DMS 273 (cell line): ENCODE measurements around the gene SLC6A20.

Source experiments
- DNase-seq: peaks from one replicate; lab custom pipeline; 2025; ENCODE audit not compliant: unreplicated experiment; lab: John Stamatoyannopoulos, UW

Gene SLC6A20

GRCh38 chr3:45803252-45803935, 7.1 kb upstream of the SLC6A20 start:
- DNase-seq, result no peak

DNA sequence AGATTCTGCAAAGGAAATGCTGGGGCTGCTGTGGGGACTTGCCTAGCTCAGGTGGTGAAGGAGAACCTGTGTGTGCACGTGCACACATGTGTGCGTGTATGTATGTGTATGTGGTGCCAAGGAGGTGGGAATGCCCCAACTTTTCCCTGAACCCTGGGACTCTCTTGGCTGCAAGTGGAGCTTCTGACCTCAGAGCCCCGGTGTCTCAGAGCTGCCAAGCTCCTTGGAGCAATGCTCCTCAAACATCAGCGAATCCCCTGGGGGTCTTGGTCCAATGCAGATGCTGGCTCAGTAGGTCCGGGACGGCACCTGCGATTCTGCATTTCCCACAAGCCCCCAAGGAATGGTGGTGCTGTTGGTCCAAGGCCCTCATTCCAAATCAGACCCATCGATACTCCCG, 5.8 kb upstream of the SLC6A20 start:
- no peak for DNase-seq

- no peak for DNase-seq
Measured at GRCh38 chr3:45800611-45801010, 4.3 kb upstream of the SLC6A20 start.

DNA sequence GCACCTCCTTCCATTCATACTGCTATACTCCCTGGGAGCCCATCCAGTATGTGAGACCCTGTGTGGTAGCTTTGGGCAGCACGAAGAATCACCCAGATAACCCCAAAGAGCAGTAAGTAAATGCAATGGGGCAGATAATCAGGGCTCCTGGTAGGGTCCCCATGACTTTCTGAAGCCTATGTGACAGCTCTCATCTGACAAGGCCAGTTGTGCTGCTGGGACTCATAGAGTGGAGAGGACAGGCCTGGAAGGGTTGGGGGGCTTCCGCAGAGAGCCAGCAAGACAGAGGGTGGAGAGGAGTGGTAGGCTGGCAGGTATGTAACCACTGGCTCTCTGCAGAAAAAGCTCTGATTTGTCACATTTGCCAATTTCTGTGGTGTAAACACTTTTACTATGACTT, 3.2 kb upstream of the SLC6A20 start:
- no peak for DNase-seq

- DNase-seq, result no peak
Measured at GRCh38 chr3:45798034-45798433, 1.7 kb upstream of the SLC6A20 start.

GRCh38 chr3:45796902-45797637, 734 bp upstream of the SLC6A20 start:
- no peak for DNase-seq

GRCh38 chr3:45795509-45795881, 841 bp downstream of the SLC6A20 start:
- no peak for DNase-seq

GRCh38 chr3:45794660-45795059, 1.7 kb downstream of the SLC6A20 start:
- DNase-seq, result no peak

- no peak for DNase-seq
Measured at GRCh38 chr3:45794177-45794560, 2.2 kb downstream of the SLC6A20 start.

- no peak for DNase-seq
Measured at GRCh38 chr3:45793482-45794176, 2.7 kb downstream of the SLC6A20 start.

- no peak for DNase-seq
Measured at GRCh38 chr3:45792516-45793172, 3.7 kb downstream of the SLC6A20 start.

- DNase-seq, result no peak
Measured at GRCh38 chr3:45792036-45792435, 4.3 kb downstream of the SLC6A20 start.

DNA sequence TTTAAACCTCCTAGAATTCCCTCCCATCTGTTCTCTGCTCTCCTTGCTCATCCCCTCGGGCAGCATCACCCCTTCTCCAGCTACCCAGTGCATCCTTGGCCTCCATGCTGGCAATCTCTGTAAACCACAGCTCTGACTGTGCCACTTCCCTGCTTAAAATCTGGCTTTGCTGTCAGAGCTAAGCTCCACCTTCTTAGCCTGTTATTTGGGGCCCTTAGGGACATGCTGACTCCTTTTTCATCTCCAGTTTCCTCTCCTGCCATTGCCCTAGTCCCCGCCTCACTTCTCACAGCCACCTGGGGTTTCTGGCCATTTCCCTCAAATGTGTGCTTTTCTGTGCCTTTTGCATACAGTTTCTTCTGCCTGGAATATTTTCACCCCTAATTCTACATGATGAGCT, 5.7 kb downstream of the SLC6A20 start:
- no peak for DNase-seq

GRCh38 chr3:45789235-45789812, 7.0 kb downstream of the SLC6A20 start:
- no peak for DNase-seq

DNA sequence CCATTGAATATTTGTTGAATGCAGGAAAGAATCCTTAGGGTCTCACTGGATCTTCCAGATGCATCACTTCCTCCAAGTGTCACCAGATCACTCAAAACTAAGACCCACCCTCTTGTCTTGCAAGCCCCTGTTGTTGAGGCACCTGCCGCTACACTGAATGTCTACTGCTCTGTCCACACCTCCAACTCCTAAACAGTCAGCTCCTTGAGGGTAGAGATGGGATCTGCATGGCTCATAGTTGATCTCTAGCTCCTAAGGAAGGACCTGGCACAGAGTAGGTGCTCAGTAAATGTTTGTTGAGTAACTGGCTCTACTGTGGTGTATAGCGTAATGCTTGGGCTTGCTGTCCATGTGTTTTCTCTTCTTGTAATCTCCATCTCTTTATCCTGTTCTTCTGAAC, 8.8 kb downstream of the SLC6A20 start:
- no peak for DNase-seq

DNA sequence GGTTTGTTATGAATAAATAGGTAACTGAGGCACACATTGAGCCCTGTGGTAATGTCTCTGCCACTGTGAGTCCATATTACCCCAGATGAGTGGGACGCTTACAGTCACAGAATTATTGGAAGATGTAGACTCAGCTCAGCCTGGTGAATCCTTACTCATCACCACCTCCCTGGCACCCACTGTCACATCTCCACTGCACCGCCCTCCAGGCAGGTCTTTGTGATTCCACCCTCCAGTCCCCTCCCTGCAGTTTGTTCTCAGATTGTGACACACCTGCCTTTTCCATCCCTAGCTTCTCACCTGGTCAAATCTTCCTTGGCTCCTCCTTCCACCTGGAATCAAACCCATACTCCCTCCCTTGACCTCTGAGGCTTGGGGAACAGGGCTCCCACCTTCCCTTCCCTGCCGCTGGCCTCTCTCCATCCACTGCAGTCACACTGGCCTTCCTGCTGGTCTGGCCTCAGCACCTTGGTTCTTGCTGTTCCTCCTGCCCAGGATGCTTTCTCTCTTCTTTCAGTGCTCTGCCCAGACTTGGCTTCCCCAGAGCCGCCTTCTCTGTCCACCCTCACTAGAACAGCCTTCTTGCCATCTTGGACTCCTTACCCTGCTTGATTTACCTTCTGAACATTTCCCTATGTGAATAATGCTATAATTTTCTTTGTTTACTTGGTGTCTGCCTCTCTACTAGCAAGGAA, 9.4 kb downstream of the SLC6A20 start:
- no peak for DNase-seq

- no peak for DNase-seq
Measured at GRCh38 chr3:45785605-45786150, 10.7 kb downstream of the SLC6A20 start.

GRCh38 chr3:45783667-45784066, 12.7 kb downstream of the SLC6A20 start:
- DNase-seq, result no peak

DNA sequence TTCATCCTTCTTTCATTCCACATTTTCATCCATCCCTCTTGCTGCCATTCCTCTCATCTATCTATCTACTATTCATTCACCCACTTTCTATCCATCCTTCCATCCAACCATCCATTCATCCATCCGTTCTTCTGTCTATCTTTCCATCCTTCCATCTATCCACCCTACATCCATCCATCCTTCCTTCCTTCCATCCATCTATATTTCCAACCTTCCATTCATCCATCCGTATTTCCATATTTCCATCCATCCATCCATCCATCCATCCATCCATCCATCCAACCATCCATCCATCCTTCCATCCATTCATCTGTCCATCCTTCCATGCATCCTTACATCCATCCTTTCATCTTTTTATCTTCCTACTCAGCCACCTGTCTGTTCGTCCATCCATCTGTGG, 14.0 kb downstream of the SLC6A20 start:
- no peak for DNase-seq

- no peak for DNase-seq
Measured at GRCh38 chr3:45781841-45782240, 14.5 kb downstream of the SLC6A20 start.
